Cardiac muscle cell (in vitro differentiated cells and primary cell): Measurements from ENCODE around the gene NAALADL2. TPM values are rescaled to one million over a fixed set of nuclear protein-coding genes. Genes with fewer than 3 reads are reported as not detected.
A peak's percentile ranks its signal among the peaks of the same experiment; 100 is the strongest.

Experiments
- DNase-seq, 2 donors: peaks; one replicate each; pipeline versions ENCODE4 v3.0.0 to v3.0.0-alpha.2; 2010 to 2017; ENCODE audit warnings: low read depth in 1 of 2, low spot score in 1 of 2
- H3K27ac ChIP-seq: fragments of 200-600 bp; sonication (generic); 2 replicates; pipeline ENCODE4 v1.5.1; 2016
- H3K27me3 ChIP-seq: fragments of 200-600 bp; sonication (generic); 2 replicates; pipeline ENCODE4 v1.6.0; 2016; ENCODE audit warnings: control low read depth
- H3K36me3 ChIP-seq: fragments of 200-600 bp; sonication (generic); 2 replicates; pipeline ENCODE4 v1.5.1; 2016; ENCODE audit warnings: control low read depth
- H3K4me1 ChIP-seq: fragments of 200-600 bp; sonication (generic); 2 replicates; pipeline ENCODE4 v1.8.1; 2017; ENCODE audit warnings: low read depth, mild to moderate bottlenecking, mixed run types
- H3K4me3 ChIP-seq: fragments of 200-600 bp; sonication (generic); 2 replicates; pipeline ENCODE4 v1.5.1; 2016; ENCODE audit warnings: mild to moderate bottlenecking
- H3K9me3 ChIP-seq: fragments of 200-600 bp; sonication (generic); 2 replicates; pipeline ENCODE4 v1.5.1; 2017; ENCODE audit warnings: low read depth, mild to moderate bottlenecking, control low read depth
- polyA plus RNA-seq: library from polyadenylated mRNA; unstranded; fragments of >200 nt; fragmentation: Nextera tagmentation; extraction: Ambion mirVana; gene quantifications from 2 replicates; pipeline ENCODE4 v1.2.1, GENCODE V29; 2016
- total RNA-seq: library from RNA; depleted of rRNA; stranded (reverse); fragments of >200 nt; gene quantifications from 2 replicates; pipeline ENCODE4 v1.2.3, GENCODE V29; 2016
- TF ChIP-seq, protein P1 (sequence below): IDR thresholded peaks from 2 replicates; pipeline ENCODE4 v1.5.1; 2012; ENCODE audit warnings: low read depth, mild to moderate bottlenecking, low read length

The NAALADL2 gene
- total and polyA plus RNA-seq, 2 experiments from 2014 or later: 2.4 to 3.8 TPM

DNA sequence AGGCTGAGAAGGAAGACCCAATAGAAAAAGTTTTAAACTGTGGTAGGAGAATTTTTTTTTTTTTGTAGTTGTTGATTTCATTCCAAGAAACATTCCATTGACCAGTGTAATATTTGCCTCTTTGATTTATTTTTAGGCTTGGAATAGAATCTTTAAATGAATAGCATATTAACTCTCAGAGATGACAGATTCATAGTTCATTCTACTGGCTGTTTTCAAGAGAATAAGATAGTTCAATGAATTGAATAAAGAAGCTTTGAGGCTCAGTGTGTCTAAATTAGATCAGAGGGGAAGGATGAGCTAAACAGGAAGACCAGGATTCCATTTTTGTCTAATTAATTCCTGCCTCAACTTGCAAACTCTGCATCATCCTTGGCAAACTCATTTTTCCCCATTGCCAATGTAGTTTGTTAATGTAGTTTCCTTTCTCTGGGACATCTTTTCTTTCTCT is 98.4 kb downstream of the NAALADL2 start:
- H3K9me3 ChIP-seq: no peaks in the 10 kb centered on the region
- TF ChIP-seq, protein P1, sequence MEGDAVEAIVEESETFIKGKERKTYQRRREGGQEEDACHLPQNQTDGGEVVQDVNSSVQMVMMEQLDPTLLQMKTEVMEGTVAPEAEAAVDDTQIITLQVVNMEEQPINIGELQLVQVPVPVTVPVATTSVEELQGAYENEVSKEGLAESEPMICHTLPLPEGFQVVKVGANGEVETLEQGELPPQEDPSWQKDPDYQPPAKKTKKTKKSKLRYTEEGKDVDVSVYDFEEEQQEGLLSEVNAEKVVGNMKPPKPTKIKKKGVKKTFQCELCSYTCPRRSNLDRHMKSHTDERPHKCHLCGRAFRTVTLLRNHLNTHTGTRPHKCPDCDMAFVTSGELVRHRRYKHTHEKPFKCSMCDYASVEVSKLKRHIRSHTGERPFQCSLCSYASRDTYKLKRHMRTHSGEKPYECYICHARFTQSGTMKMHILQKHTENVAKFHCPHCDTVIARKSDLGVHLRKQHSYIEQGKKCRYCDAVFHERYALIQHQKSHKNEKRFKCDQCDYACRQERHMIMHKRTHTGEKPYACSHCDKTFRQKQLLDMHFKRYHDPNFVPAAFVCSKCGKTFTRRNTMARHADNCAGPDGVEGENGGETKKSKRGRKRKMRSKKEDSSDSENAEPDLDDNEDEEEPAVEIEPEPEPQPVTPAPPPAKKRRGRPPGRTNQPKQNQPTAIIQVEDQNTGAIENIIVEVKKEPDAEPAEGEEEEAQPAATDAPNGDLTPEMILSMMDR: no peak
- no peak overlapping the region for H3K4me3 ChIP-seq
- no peaks in the 10 kb centered on the region for H3K27me3 ChIP-seq
- no peaks in the 10 kb centered on the region for H3K36me3 ChIP-seq
- no peak for DNase-seq
- no peaks in the 10 kb centered on the region for H3K4me1 ChIP-seq
- H3K27ac ChIP-seq: no peak overlapping the region

DNA sequence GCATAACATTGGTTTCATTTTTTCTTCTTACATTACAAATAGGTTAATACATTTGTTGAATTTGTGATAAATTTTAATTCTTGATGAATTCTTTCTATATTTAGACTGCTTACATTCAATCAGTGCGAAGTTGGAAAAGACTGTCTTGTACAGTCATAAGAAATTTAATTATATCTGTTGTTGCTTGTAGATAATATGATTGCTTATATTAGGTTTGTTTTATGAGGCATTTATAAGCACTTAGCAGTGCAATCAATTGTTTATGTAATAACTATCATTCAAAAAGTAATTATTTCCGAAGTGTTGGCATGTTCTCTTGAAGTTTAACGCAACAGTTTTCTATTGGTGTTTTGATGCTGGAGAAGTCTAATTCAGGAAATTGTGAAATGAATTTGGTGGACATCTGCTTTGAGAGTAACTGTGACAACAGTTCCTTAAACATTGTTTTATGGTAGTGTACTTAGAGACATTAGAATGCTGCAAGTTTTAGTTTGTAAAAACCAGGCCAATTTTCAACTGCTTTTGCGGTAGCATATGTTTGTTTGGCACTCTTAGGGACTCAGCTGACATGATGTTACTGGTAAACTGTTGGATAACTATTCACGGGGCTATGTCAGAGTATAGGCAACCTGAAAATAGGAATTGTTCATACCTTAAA is 99.7 kb downstream of the NAALADL2 start:
- Histone ChIP-seq H3K36me3 (no peaks in the 10 kb centered on the region), H3K27ac (no peak overlapping the region), H3K4me3 (no peak overlapping the region), H3K9me3 (no peaks in the 10 kb centered on the region), H3K4me1 (no peaks in the 10 kb centered on the region), H3K27me3 (no peaks in the 10 kb centered on the region)
- TF ChIP-seq, protein P1: no peak
- DNase-seq: peak in 1 of 2 donors; percentile 19

DNA sequence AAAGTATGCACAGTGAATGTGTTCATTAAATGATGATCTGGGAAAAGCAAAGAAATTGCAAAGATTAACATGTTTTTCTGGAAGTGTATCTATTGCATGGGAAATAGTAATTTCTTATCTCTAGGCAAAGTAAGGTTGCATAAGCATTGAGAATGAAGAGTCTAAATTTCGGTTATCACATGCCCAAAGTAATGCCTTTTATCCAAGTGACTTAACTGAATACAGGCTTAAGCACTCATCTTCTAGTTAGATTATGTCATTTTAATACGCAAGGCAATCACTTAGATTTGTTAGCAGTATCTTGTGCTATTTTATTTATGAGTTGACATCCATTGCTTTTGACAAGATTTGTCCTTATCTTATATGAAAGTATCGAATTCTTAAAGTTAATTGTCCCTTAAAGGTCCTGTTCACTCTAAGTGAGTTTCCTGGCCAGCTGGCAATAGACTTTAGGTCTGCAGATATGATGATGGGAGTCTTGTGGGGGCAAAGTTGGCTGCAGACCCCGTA is 100.5 kb downstream of the NAALADL2 start:
- Histone ChIP-seq H3K9me3 (no peaks in the 10 kb centered on the region), H3K4me3 (no peak overlapping the region), H3K27ac (no peak overlapping the region), H3K36me3 (no peaks in the 10 kb centered on the region), H3K27me3 (no peaks in the 10 kb centered on the region), H3K4me1 (no peaks in the 10 kb centered on the region)
- TF ChIP-seq, protein P1: no peak
- DNase-seq: no peak

DNA sequence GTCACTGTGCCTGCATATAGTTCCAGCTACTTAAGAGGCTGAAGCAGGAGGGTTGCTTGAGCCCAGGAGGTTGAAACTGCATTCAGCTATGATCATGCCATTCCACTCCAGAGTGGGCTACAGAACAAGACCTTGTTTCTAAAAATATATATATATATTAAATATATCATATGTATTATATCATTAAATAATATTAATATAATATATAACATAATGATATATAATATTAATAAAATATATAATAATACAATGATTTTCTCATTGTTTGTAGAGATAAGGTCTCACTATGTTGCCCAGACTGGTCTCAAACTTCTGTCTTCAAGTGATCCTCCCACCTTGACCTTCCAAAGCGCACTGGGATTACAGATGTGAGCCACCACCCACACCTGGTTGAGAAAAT is 101.8 kb downstream of the NAALADL2 start:
- TF ChIP-seq, protein P1: no peak
- no peak for DNase-seq
- H3K4me1 ChIP-seq: no peaks in the 10 kb centered on the region
- H3K4me3 ChIP-seq: no peak overlapping the region
- H3K27me3 ChIP-seq: no peaks in the 10 kb centered on the region
- H3K27ac ChIP-seq: no peak overlapping the region
- H3K36me3 ChIP-seq: no peaks in the 10 kb centered on the region
- no peaks in the 10 kb centered on the region for H3K9me3 ChIP-seq

DNA sequence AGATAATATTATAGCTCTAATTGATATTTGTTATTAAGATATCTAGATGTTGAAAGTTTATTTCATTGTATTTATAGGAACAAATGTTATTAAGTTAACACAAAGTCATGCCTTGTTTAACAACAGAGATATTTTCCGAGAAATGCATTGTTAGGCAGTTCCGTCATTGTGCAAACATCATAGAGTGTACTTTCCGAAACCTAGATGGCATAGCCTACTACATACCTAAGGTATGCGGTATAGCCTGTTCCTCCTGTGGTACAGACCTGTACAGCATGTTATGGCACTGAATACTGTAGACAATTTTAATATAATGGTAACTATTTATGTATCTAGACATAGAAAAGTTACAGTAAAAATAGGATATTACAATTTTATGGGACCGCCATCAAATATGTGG is 114.3 kb downstream of the NAALADL2 start:
- Histone ChIP-seq H3K4me3 (no peak overlapping the region), H3K9me3 (no peaks in the 10 kb centered on the region), H3K36me3 (no peaks in the 10 kb centered on the region), H3K4me1 (no peaks in the 10 kb centered on the region), H3K27ac (no peak overlapping the region), H3K27me3 (no peaks in the 10 kb centered on the region)
- TF ChIP-seq, protein P1: no peak
- no peak for DNase-seq
